GM19240 (cell line): ENCODE results near the gene ICA1.
"Not testable (repeated sequence)": the region's sequence is repeated elsewhere in the genome, so short reads cannot be mapped to it uniquely, and the experiment has no call there.

Experiments
- DNase-seq: peaks from one replicate; pipeline ENCODE4 v3.0.0; 2011; ENCODE audit warnings: low spot score; ENCODE audit not compliant: insufficient read length

ICA1 gene

GRCh38 chr7:8263048-8263447, 1.1 kb upstream of the ICA1 start:
- no peak for DNase-seq

GRCh38 chr7:8260871-8261694, 884 bp downstream of the ICA1 start:
- DNase-seq: no peak

GRCh38 chr7:8259586-8260222, 2.3 kb downstream of the ICA1 start:
- no peak for DNase-seq

DNA sequence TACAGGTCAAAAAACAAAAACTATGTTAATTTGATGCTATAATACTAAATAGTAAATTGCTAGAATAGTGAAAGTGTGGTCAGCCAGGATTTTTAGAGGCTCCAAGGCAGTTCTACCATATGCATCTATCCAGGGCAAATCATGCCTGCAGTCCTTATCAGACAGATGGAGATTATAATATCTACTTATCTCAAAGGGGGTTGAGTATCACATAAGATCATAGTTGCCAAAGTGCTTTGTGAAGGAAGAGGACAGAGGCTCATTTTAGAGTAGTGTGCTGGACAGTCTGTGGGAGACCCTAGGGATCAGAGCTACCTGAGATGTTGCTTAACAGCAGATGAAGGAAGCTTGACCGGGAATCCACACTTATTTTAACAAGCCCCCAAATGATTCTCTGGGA, 3.2 kb downstream of the ICA1 start:
- DNase-seq: no peak

- DNase-seq: no peak
These were observed 3.8 kb downstream of the ICA1 start for GRCh38 chr7:8258166-8258565.

- no peak for DNase-seq
These were observed 6.0 kb downstream of the ICA1 start for GRCh38 chr7:8255680-8256655.

DNA sequence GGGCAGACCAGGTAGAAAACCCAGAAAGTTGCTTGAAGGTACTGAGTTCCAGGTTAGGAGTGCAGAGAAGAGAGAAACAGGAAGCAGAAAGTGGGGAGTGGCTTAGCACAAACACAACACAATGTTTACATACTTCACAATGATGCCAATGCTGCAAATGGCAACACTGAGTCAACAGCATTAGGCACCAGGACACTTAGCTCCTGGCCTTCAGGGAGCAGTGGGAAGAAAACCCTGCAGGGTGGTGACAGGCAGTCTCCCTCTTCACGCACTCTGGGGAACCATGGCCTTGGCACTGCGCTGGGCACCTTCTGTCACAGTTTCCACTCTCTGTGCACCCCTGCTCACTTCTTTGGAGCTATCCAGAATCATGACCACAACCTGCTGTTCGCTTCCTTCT, 7.3 kb downstream of the ICA1 start:
- no peak for DNase-seq

DNA sequence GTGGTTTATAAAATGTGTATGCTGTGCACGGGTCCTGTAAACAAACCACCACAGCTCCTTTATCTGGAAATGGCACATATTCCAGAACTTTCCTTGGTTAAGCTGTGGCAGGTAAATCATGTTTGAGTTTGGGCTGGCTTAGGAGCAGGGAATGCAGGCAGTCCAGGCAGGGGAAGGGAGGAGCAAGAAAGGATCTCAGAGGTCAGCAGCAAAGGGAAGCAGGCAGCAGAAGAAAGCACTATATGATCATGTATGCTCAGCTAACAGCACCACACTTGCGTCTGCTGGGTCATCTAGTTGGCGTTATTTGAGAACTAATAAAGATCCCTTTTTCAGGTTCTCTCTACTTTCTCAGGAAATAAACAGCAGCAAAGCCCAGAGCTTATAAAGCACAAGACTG, 7.8 kb downstream of the ICA1 start:
- DNase-seq: no peak

GRCh38 chr7:8251195-8251594, 10.8 kb downstream of the ICA1 start:
- no peak for DNase-seq

- no peak for DNase-seq
These were observed 11.4 kb downstream of the ICA1 start for GRCh38 chr7:8250547-8250946.

- DNase-seq: no peak
These were observed 12.8 kb downstream of the ICA1 start for GRCh38 chr7:8249121-8249520.

DNA sequence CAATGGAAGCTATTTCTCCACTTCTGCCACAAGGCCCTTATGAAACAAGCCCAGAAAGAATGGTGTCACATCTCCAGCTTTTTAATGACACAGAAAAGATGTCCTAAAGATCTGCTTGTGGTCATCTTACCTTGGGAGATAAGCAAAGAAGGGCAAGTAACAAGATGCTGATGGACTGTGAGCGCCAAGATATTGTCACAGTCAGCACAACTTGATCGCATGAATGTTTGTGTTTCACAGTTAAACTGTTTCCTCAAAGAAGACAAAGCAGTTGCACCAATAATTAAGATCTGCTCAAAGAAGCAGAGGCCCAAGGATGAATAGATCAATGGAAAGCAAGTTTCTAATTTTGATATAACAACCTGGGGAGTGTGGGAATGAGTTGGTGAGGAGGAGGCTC, 15.9 kb downstream of the ICA1 start:
- DNase-seq: no peak

DNA sequence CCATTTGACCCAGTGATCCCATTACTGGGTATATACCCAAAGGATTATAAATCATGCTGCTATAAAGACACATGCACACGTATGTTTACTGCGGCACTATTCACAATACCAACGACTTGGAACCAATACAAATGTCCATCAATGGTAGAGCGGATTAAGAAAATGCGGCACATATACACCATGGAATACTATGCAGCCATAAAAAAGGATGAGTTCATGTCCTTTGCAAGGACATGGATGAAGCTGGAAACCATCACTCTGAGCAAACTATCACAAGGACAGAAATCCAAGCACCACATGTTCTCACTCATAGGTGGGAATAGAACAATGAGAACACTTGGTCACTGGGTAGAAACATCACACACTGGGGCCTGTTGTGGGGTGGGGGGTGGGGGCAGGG, 16.9 kb downstream of the ICA1 start:
- not testable (repeated sequence) for DNase-seq

DNA sequence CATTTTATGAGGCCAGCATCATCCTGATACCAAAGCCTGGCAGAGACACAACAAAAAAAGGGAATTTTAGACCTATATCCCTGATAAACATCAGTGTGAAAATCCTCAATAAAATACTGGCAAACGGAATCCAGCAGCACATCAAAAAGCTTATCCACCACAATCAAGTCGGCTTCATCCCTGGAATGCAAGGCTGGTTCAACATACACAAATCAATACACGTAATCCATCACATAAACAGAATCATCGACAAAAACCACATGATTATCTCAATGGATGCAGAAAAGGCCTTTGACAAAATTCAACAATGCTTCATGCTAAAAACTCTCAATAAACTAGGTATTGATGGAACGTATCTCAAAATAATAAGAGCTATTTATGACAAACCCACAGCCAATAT, 18.9 kb downstream of the ICA1 start:
- DNase-seq: not testable (repeated sequence)

DNA sequence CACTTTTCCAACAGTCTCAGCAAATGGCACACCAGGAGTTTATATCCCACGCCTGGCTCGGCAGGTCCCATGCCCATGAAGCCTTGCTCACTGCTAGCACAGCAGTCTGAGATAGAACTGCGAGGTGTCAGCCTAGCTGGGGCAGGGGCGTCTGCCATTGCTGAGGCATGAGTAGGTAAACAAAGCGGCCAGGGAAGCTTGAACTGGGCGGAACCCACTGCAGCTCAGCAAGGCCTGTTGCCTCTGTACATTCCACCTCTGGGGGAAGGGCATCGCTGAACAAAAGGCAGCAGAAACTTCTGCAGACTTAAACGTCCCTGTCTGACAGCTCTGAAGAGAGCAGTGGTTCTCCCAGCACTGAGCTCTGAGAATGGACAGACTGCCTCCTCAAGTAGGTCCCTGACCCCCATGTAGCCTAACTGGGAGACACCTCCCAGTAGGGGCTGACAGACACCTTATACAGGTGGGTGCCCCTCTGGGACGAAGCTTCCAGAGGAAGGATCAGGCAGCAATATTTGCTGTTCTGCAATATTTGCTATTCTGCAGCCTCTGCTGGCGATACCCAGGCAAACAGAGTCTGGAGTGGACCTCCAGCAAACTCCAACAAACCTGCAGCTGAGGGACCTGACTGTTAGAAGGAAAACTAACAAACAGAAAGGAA, 22.1 kb downstream of the ICA1 start:
- DNase-seq: not testable (repeated sequence)

- no peak for DNase-seq
These were observed 25.1 kb downstream of the ICA1 start for GRCh38 chr7:8236780-8237407.

DNA sequence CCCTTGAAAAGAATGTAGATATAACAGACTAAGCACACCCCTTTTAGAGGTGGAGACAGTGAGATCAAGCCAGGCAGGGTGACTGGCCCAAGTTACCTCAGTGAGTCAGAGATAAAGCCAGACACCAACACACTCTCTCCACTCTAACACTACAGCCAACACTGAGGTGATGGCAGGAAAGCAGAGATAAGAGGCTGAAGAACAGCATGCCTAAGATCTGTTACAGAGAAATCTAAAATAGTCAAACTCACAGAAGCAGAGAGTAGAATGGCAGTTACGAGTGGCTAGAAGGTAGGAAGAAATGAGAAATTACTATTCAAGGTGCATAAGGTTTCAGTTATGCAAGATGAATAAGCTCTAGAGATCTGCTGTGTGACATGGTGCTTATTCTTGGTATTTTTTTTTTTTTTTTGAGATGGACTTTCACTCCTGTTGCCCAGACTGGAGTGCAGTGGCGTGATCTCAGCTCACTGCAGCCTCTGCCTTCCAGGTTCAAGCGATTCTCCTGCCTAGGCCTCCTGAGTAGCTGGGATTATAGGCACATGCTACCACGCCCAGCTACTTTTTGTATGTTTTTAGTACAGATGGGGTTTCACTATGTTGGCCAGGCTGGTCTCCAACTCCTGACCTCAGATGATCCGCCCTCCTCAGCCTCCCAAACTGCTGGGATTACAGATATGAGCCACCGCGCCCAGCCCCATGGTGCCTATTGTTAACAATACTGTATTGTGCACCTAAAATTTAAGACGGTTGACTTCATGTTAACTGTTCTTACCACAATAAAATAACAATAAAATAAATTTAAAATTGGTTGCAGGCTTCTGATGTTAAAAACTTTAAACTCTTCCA, 28.7 kb downstream of the ICA1 start:
- DNase-seq: no peak

DNA sequence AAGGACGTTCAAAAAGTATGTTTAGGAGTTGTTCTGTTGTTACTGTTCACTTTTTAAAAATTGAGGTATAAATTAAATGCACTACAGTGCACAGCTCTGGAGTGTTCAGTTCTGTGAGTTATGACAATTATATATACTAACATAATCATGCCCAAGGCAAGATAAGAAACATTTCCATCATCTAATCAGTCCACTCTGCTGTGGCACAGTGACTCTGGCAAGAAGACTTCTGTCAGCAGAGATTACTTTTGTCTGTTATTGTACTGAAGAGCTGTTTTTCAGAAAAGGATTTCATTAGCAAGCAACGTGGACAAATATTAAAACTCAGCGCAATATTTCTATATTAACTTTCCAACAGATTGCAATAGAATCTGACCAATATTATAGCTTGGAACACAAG, 32.0 kb downstream of the ICA1 start:
- DNase-seq: no peak

DNA sequence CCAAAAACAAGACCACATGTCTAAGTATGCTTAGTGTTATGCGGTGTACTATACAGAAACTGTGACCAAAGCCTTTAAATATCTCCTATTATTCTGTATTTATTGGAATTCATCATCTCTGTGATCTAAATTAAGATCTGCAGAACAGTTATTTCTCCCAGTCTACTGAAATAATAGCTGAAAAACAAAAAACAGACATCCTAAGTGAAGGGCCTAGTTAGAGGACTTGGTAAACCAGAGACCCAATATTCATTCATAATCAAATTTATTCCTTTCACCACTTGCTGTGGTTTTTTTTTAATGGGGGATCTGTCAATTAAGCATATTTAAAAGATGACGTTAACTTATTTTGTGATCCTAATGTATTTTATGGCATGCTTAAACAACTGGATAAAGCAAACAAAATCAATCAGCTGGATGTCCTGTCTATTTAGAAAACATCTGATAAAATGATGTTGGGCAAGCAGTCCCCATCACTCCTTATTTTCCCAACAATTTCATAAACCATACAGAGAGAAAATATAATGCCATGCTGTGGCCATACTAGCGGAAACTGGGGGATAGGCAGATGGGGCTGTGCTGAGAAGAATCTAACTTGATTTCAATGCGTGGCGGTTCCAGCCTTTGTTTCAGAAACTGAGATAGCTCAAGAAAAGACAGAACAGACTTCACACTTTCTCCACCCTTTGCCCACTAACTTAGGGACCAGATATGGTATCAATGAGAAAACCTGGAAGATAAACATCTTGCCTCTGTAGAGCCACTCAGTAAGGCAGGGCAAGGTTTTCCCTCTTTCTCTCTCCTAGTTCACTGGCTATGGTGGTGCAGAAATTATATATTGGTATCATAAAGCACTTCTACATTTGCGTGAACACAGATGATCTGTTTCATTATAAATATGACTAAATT, 32.9 kb downstream of the ICA1 start:
- DNase-seq: no peak
